GM23338 (cell line): ENCODE data around the gene FAU.

ENCODE experiments used
- CREB1 ChIP-seq: fragments of 250-450 bp; sonication (Bioruptor Pico); IDR thresholded peaks from 2 replicates; pipeline ENCODE4 v1.5.0; 2020; ENCODE audit warnings: low read depth, mild to moderate bottlenecking, moderate library complexity
- CTCF ChIP-seq, 2 experiments: fragments of 200-600 bp in 1 of 2; sonication (generic) in 1 of 2; conservative IDR thresholded peaks; 2 replicates each; pipeline versions ENCODE4 v1.5.1 to v1.6.1; 2016 to 2017; ENCODE audit warnings: antibody characterized with exemption in 2 of 2, low read depth in 2 of 2, mild to moderate bottlenecking in 2 of 2, moderate library complexity in 1 of 2
- EZH2 ChIP-seq: fragments of 200-600 bp; sonication (generic); IDR thresholded peaks from one replicate; pipeline ENCODE4 v1.8.0; 2017; ENCODE audit warnings: antibody characterized with exemption, mild to moderate bottlenecking, low read depth; ENCODE audit not compliant: unreplicated experiment
- EZH2phosphoT487 ChIP-seq: fragments of 200-600 bp; sonication (generic); IDR thresholded peaks from one replicate; pipeline ENCODE4 v1.8.1; 2018; ENCODE audit warnings: antibody characterized with exemption; ENCODE audit not compliant: unreplicated experiment
- JUNB ChIP-seq: IDR thresholded peaks from one replicate; pipeline ENCODE4 v1.6.1; 2016; ENCODE audit warnings: antibody characterized with exemption; ENCODE audit not compliant: unreplicated experiment
- NANOG ChIP-seq: IDR thresholded peaks from 2 replicates; pipeline ENCODE4 v1.6.1; 2016; ENCODE audit warnings: antibody characterized with exemption, borderline replicate concordance
- POLR2AphosphoS5 ChIP-seq: IDR thresholded peaks from 2 replicates; pipeline ENCODE4 v1.6.1; 2016; ENCODE audit warnings: antibody characterized with exemption, low read depth
- STAT1 ChIP-seq: IDR thresholded peaks from one replicate; pipeline ENCODE4 v1.6.1; 2016; ENCODE audit warnings: antibody characterized with exemption; ENCODE audit not compliant: unreplicated experiment
- ZNF114 ChIP-seq: fragments of 250-450 bp; sonication (Bioruptor Pico); IDR thresholded peaks from 2 replicates; pipeline ENCODE4 v1.5.0; 2020; ENCODE audit warnings: mild to moderate bottlenecking, moderate library complexity
- ZNF331 ChIP-seq: fragments of 250-450 bp; sonication (Bioruptor Pico); IDR thresholded peaks from 2 replicates; pipeline ENCODE4 v1.5.0; 2020; ENCODE audit warnings: low read depth, mild to moderate bottlenecking, moderate library complexity
- ZNF462 ChIP-seq: fragments of 250-450 bp; sonication (Bioruptor Pico); IDR thresholded peaks from 2 replicates; pipeline ENCODE4 v1.5.0; 2020; ENCODE audit warnings: mild to moderate bottlenecking, moderate library complexity
- TF ChIP-seq, protein P1 (sequence below): IDR thresholded peaks from one replicate; pipeline ENCODE4 v1.6.1; 2018; ENCODE audit warnings: antibody characterized with exemption; ENCODE audit not compliant: unreplicated experiment

- peak; percentile 86 for TF ChIP-seq POLR2AphosphoS5
- TF ChIP-seq CTCF (conservative IDR thresholded peaks at IDR 0.05; ENCODE audit: low read depth in 2 of 2), result no peak
- TF ChIP-seq, protein P1, sequence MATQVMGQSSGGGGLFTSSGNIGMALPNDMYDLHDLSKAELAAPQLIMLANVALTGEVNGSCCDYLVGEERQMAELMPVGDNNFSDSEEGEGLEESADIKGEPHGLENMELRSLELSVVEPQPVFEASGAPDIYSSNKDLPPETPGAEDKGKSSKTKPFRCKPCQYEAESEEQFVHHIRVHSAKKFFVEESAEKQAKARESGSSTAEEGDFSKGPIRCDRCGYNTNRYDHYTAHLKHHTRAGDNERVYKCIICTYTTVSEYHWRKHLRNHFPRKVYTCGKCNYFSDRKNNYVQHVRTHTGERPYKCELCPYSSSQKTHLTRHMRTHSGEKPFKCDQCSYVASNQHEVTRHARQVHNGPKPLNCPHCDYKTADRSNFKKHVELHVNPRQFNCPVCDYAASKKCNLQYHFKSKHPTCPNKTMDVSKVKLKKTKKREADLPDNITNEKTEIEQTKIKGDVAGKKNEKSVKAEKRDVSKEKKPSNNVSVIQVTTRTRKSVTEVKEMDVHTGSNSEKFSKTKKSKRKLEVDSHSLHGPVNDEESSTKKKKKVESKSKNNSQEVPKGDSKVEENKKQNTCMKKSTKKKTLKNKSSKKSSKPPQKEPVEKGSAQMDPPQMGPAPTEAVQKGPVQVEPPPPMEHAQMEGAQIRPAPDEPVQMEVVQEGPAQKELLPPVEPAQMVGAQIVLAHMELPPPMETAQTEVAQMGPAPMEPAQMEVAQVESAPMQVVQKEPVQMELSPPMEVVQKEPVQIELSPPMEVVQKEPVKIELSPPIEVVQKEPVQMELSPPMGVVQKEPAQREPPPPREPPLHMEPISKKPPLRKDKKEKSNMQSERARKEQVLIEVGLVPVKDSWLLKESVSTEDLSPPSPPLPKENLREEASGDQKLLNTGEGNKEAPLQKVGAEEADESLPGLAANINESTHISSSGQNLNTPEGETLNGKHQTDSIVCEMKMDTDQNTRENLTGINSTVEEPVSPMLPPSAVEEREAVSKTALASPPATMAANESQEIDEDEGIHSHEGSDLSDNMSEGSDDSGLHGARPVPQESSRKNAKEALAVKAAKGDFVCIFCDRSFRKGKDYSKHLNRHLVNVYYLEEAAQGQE, result no peak
- TF ChIP-seq EZH2, result no peak
- no peak for TF ChIP-seq ZNF331 (CRISPR knock-in tag)
- no peak for TF ChIP-seq EZH2phosphoT487
- no peak for TF ChIP-seq ZNF462 (CRISPR knock-in tag)
- TF ChIP-seq CREB1 (CRISPR knock-in tag), result peak; percentile 99
- TF ChIP-seq JUNB, result no peak
- TF ChIP-seq ZNF114 (CRISPR knock-in tag), result no peak
- TF ChIP-seq NANOG, result no peak
- no peak for TF ChIP-seq STAT1
These were observed 37.9 kb downstream of the FAU start, which contains the start of the genes CDCA5 and ZFPL1 for GRCh38 chr11:65083834-65084597.
